Vagina (tissue), 2 donors: ENCODE measurements around the gene SPRR1A. TPM values are rescaled to one million over a fixed set of nuclear protein-coding genes. Genes with fewer than 3 reads are reported as not detected.
"Not testable (repeated sequence)": the region's sequence is repeated elsewhere in the genome, so short reads cannot be mapped to it uniquely, and the experiment has no call there.

ENCODE experiments used
- DNase-seq, 2 donors: peaks; one replicate each; pipeline ENCODE4 v3.0.0-alpha.2; 2017; ENCODE audit errors: extremely low spot score in 2 of 2
- H3K27ac ChIP-seq: fragments of 200-600 bp; sonication (generic); one replicate; pipeline ENCODE4 v1.5.1; 2019
- H3K27me3 ChIP-seq: fragments of 200-600 bp; sonication (generic); one replicate; pipeline ENCODE4 v1.5.1; 2019
- H3K36me3 ChIP-seq, 2 donors: fragments of 200-600 bp; sonication (generic); one replicate each; pipeline ENCODE4 v1.5.1; 2017 to 2019
- H3K4me1 ChIP-seq: fragments of 200-600 bp; sonication (generic); one replicate; pipeline ENCODE4 v1.5.1; 2019
- H3K4me3 ChIP-seq, 2 donors: fragments of 200-600 bp; sonication (generic); 1 replicate in 1 of 2; 2 replicates in 1 of 2; pipeline ENCODE4 v1.5.1; 2016 to 2019
- H3K9me3 ChIP-seq: fragments of 200-600 bp; sonication (generic); one replicate; pipeline ENCODE4 v1.5.1; 2019
- CTCF ChIP-seq, 3 experiments: fragments of 450-650 bp in 2 of 3; fragments of 200-600 bp in 1 of 3; sonication (generic) in 1 of 3; IDR thresholded peaks; one replicate each; pipeline ENCODE4 v1.5.1; 2017 to 2019; ENCODE audit warnings: antibody characterized with exemption in 3 of 3, mild to moderate bottlenecking in 2 of 3, moderate library complexity in 2 of 3
- POLR2A ChIP-seq, 2 donors: fragments of 450-650 bp; IDR thresholded peaks; one replicate each; pipeline ENCODE4 v1.6.1; 2017; ENCODE audit warnings: antibody characterized with exemption in 2 of 2, mild to moderate bottlenecking in 2 of 2, moderate library complexity in 2 of 2
- POLR2AphosphoS5 ChIP-seq, 2 donors: sonication (generic); formaldehyde crosslinking; IDR thresholded peaks; one replicate each; pipeline ENCODE4 v1.9.0; 2017; ENCODE audit warnings: antibody characterized with exemption in 2 of 2, mild to moderate bottlenecking in 2 of 2, low read depth in 1 of 2; ENCODE audit not compliant: insufficient read depth in 1 of 2
- intact Hi-C: fragments of 100-400 bp; cut with DNase I; formaldehyde crosslinking; loops from one replicate; pipeline ENCODE4 v1.15.1; 2023
- total RNA-seq: library from RNA; depleted of rRNA; stranded (reverse); fragments of >200 nt; gene quantifications from one replicate; pipeline ENCODE4 v1.2.3, GENCODE V29; 2016

SPRR1A gene
- total RNA-seq, 1 donor from 2014 or later: 109 TPM

GRCh38 chr1:153000294-153000693, 16.4 kb downstream of the SPRR1A start:
- Histone ChIP-seq H3K27ac (peak overlapping the region; percentile 24), H3K9me3 (no peaks in the 10 kb centered on the region), H3K4me1 (no peaks in the 10 kb centered on the region), H3K4me3 (no peak overlapping the region), H3K27me3 (no peaks in the 10 kb centered on the region), H3K36me3 (no peaks in the 10 kb centered on the region)
- intact Hi-C loops: no loop called here
- DNase-seq: no peak
- TF ChIP-seq POLR2A (IDR thresholded peaks at IDR 0.05): no peak
- TF ChIP-seq CTCF (IDR thresholded peaks at IDR 0.05): no peak
- TF ChIP-seq POLR2AphosphoS5 (IDR thresholded peaks at IDR 0.05; ENCODE audit: insufficient read depth in 1 of 2, low read depth in 1 of 2): no peak

DNA sequence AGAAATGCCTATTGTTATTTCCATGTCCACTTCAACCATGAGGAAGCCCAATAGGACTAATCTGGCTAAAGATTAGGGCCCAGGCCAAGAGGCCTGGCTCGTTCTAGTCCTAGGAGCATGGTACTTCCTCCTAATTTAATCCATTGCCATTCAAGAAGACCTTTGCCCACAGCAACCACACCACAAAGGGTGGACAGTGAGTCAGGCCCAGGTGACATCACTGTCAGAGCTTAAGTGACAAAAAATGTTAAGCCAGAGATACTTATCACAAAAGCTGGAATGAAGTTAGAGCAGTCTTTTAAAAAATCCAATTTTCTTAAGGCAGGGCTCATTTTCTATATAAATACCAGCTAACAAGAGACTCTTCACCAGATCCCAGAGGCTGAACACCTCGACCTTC, 17.5 kb downstream of the SPRR1A start, which contains the start of gene SPRR3:
Gene SPRR3, plus strand, starts transcription at position 368 of the 400 bp plus-strand sequence. CDS start 1,272 bp downstream, outside the sequence.
- Histone ChIP-seq H3K27ac (no peak within 1 kb of the TSS), H3K9me3 (no peaks in the 10 kb centered on the region), H3K27me3 (no peaks in the 10 kb centered on the region), H3K4me1 (no peaks in the 10 kb centered on the region), H3K4me3 (peak within 1 kb of the TSS in 1 of 2 donors; percentile 13), H3K36me3 (no peaks in the 10 kb centered on the region)
- no peak for TF ChIP-seq POLR2AphosphoS5 (IDR thresholded peaks at IDR 0.05; ENCODE audit: insufficient read depth in 1 of 2, low read depth in 1 of 2)
- no peak for TF ChIP-seq CTCF (IDR thresholded peaks at IDR 0.05)
- no peak for TF ChIP-seq POLR2A (IDR thresholded peaks at IDR 0.05)
- intact Hi-C loops: no loop called here
- no peak for DNase-seq

DNA sequence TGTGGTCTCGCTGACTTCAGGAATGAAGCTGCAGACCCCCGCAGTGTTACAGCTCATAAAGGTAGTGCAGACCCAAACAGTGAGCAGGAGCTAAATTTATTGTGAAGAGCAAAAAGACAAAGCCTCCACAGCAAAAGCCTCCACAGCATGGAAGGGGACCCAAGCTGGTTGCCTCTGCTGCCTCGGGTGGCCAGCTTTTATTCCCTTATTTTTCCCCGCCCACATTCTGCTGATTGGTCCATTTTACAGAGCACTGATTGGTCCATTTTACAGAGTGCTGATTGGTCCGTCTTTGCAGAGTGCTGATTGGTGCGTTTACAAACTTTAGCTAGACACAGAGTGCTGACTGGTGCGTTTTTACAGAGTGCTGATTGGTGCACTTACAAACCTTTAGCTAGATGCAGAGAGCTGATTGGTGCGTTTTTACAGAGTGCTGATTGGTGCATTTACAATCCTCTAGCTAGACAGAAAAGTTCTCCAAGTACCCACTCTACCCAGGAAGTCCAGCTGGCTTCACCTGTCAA, 27.4 kb downstream of the SPRR1A start:
- H3K4me3 ChIP-seq, DNase-seq, H3K4me1 ChIP-seq, H3K9me3 ChIP-seq, H3K27ac ChIP-seq, H3K27me3 ChIP-seq, H3K36me3 ChIP-seq, intact Hi-C loops: not testable (repeated sequence)

DNA sequence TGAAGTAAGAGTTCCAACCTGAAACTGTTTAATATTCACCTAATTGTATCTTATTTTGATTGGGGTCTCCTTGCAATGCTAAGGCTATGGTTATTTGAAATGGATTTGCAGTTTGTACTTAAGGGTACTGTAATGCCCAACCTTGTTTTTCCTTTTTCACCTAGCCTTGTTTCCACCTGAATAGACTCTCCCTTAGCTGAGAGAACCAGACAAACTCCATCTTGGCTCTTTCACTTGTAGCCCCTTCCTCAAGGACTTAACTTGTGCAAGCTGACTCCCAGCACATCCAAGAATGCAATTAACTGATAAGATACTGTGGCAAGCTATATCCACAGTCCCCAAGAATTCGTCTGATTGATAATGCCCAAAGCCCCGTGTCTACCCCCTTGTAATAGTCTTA, 37.9 kb downstream of the SPRR1A start:
- H3K9me3 ChIP-seq, H3K36me3 ChIP-seq, H3K4me1 ChIP-seq, intact Hi-C loops, H3K27me3 ChIP-seq, H3K4me3 ChIP-seq, H3K27ac ChIP-seq, DNase-seq: not testable (repeated sequence)

- H3K27ac ChIP-seq, H3K4me3 ChIP-seq, H3K9me3 ChIP-seq, H3K36me3 ChIP-seq, H3K27me3 ChIP-seq, DNase-seq, intact Hi-C loops, H3K4me1 ChIP-seq: not testable (repeated sequence)
Observed at GRCh38 chr1:153022340-153022739, 38.5 kb downstream of the SPRR1A start.

DNA sequence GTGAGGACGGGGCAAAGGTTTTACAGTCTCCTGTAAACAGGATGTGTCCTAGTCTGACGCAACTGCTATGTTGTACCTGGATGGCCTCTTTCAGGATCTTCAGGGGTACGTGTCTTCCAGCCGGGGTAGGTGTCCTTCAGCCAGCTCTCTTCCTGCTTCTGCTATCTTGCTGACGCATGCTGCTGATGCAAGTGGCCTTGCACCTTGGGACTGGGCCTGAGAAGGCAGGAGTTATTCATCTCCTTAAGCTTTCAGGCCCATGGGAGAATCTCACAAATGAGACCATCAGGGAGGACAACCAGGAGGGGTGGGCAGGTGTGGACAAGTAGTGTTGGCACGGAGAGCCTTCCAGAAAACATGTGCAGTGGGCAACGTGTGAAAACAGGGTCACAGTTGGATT, 39.2 kb downstream of the SPRR1A start:
- DNase-seq: no peak
- Histone ChIP-seq H3K4me3 (no peak overlapping the region), H3K27ac (no peak overlapping the region), H3K9me3 (no peaks in the 10 kb centered on the region), H3K36me3 (no peaks in the 10 kb centered on the region), H3K4me1 (no peaks in the 10 kb centered on the region), H3K27me3 (no peaks in the 10 kb centered on the region)
- no peak for TF ChIP-seq POLR2A (IDR thresholded peaks at IDR 0.05)
- TF ChIP-seq POLR2AphosphoS5 (IDR thresholded peaks at IDR 0.05; ENCODE audit: insufficient read depth in 1 of 2, low read depth in 1 of 2): no peak
- TF ChIP-seq CTCF (IDR thresholded peaks at IDR 0.05): no peak
- intact Hi-C loops: no loop called here

DNA sequence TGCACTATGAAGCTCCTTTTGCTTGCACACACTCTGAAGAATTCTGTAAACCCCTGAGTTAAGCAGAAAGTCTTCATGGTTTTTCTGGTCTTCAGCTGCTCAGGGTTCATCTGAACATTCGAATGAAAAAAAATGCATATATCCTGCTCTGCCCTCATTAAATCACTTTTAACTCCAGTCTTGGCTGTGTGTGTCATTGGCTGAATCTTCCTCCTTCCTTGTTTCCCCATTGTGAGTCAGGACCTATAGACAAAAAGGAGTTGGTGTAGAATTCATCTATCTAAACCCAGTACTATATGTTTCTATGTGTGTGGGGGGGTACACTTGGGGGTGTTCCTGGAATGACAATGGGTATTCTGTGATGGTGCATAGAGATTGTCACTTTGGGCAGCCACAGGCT, 40.5 kb downstream of the SPRR1A start:
- H3K36me3 ChIP-seq: no peaks in the 10 kb centered on the region

More for the DNA sequence above, 40.5 kb downstream of the SPRR1A start:
- no peaks in the 10 kb centered on the region for H3K27me3 ChIP-seq
- TF ChIP-seq CTCF (IDR thresholded peaks at IDR 0.05) (no peak), POLR2AphosphoS5 (IDR thresholded peaks at IDR 0.05; ENCODE audit: insufficient read depth in 1 of 2, low read depth in 1 of 2) (no peak), POLR2A (IDR thresholded peaks at IDR 0.05) (no peak)
- DNase-seq: no peak
- H3K9me3 ChIP-seq: no peaks in the 10 kb centered on the region
- H3K4me1 ChIP-seq: no peaks in the 10 kb centered on the region
- no peak overlapping the region for H3K4me3 ChIP-seq
- intact Hi-C loops: no loop called here
- H3K27ac ChIP-seq: no peak overlapping the region
